Left cardiac atrium (tissue), 4 donors: ENCODE results near the gene PIGX. TPM values are rescaled to one million over a fixed set of nuclear protein-coding genes. Genes with fewer than 3 reads are reported as not detected.

Experiments
- ATAC-seq, 2 donors: fragments of 200-7000 bp; cut with Tn5 transposase; one replicate each; pipeline ENCODE4 v1.9.1; 2020; ENCODE audit warnings: mild to moderate bottlenecking in 2 of 2, moderate library complexity in 2 of 2
- DNase-seq: peaks from one replicate; pipeline ENCODE4 v3.0.0-alpha.2; 2020
- intact Hi-C, 2 donors: fragments of 100-400 bp; cut with DNase I; formaldehyde crosslinking; loops; one replicate each; pipeline versions ENCODE4 v1.14.1 to v1.15.1; 2022 to 2023
- long read RNA-seq: library from polyadenylated mRNA; unstranded; transcript quantifications from one replicate; pipeline ENCODE4 v2.0.0, GENCODE V29; 2021
- total RNA-seq, 2 donors: library from RNA; stranded (reverse); fragmentation: NEBNext Ultra II Directional; extraction: Animal tissue kit (Norgen Biotek cat#: 25700); gene quantifications; one replicate each; pipeline ENCODE4 v1.2.1, GENCODE V29; 2021
- donor health status: DM: no; HTN: yes; CAD: no.
- donor health status: DM: no; HTN: yes; CAD: no; lungs with severe emphysema.
- donor health status: DM: yes; HTN: yes; CAD: no.
- donor health status: Dilated cardiomyopathy.

Gene PIGX
- 10 to 100 TPM; 10.9 to 18.4 TPM for total RNA-seq
- long read RNA-seq, partial matches to known transcripts, result 0 of 8 reads
- long read RNA-seq, other reads (novel, unspliced or antisense), result 8 of 8 reads

DNA sequence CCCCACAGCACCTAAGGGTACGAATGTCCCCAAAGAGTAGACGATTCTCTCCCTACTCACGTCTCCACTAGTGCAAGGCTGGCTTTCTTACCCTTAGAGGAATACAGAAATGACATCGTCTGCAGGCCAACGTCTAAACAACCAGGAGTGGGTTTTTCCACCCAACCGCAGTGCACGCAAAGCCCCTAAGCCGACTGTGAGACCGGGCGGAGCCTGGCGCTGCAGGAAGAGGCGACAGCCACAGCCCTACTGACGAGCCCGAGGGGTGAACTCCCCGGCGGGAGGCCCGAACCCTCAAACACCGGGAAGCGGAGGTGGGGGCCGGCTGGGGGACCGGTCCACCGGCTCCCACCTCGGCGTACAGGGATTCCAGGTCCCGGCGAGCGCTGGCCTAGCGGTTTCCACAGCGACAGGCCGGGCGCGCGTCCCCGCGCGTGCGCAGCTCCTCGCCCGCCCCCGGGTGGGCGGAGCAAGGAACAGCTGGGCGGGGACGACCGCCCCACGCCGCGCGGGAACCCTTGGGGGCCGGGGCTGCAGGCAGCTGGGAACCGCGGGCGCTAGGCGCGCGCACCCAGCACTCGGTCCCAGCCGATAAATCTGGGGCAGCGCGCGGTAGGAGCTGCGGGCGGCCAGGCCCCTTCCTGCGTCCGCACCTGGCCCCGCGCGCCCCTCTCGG, at the start of gene PIGX, which contains the start of gene CEP19:
Gene PIGX, plus strand, starts transcription at position 540 of the 676 bp plus-strand sequence.
Gene CEP19, minus strand, starts transcription at position 413 of the 676 bp plus-strand sequence. CDS start 3,593 bp downstream, outside the sequence.
- ATAC-seq, result peak; percentile 98
- intact Hi-C loops, result no loop called here
- peak; percentile 85 for DNase-seq

GRCh38 chr3:196662711-196663571, 49.2 kb upstream of the PIGX start:
- intact Hi-C loops, result no loop called here
- no peak for DNase-seq
- no peak for ATAC-seq

DNA sequence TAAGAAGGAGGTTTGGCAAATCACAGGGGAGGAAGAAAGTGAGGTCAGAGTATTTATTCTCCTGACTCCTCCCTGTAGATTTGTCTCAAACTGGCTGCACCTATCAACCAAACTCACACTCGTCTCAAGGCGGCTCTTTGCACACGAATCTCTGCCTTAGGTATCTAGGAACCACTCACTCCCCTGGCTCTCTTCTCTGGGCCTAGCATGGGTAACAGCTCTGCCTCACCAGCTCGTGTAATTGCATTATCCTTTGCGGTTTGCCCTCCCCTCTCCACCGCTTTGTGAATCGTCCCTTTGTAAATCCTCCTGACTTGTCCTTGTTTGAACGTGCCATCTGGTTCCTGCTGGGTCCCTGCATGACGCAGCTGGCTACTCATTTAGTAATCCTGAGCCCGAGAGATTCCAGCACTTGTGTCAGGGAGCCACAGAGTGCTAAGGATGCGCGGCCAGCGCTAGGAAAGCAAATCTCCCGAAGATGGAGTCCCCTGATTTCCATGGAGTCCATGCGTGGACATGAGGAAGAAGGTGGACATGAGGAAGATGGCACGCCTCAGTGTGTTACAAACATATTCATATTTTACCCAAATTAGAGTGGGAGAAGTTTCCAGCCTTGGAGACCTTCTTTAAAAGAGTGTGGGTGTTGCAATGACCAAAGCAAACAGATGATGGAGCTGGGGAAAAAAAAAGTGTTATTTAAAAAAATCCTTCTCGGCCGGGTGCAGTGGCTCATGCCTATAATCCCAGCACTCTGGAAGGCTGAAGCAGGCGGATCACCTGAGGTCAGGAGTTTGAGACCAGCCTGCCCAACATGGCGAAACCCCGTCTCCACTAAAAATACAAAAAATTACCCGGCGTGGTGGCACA, 45.9 kb upstream of the PIGX start:
- no peak for DNase-seq
- intact Hi-C loops, result no loop called here
- no peak for ATAC-seq

GRCh38 chr3:196667056-196667825, 44.9 kb upstream of the PIGX start:
- intact Hi-C loops, result no loop called here
- DNase-seq (no peak), ATAC-seq (no peak)

- ATAC-seq (peak in 1 of 2 donors; percentile 86), DNase-seq (no peak)
- intact Hi-C loops, result no loop called here
Observed at GRCh38 chr3:196670339-196670738, 41.8 kb upstream of the PIGX start.

DNA sequence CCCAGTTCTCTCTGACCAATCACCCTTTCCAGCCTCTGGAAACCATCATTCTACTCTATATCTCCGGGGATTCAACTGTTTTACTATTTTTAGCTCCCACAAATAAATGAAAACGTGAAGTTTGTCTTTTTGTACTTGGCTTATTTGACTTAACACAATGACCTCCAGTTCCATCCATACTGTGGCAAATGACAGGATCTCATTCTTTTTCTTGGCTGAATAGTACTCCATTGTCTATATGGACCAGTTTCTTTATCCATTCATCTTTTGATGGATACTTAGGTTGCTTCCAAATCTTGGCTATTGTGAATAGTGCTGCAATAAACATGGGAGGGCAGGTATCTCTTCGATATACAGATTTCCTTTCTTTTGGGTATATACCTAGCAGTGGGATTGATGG, 38.5 kb upstream of the PIGX start:
- ATAC-seq (no peak), DNase-seq (no peak)
- intact Hi-C loops, result no loop called here

- intact Hi-C loops, result no loop called here
- DNase-seq, result no peak
- ATAC-seq, result no peak
Observed at GRCh38 chr3:196677353-196677752, 34.8 kb upstream of the PIGX start.

DNA sequence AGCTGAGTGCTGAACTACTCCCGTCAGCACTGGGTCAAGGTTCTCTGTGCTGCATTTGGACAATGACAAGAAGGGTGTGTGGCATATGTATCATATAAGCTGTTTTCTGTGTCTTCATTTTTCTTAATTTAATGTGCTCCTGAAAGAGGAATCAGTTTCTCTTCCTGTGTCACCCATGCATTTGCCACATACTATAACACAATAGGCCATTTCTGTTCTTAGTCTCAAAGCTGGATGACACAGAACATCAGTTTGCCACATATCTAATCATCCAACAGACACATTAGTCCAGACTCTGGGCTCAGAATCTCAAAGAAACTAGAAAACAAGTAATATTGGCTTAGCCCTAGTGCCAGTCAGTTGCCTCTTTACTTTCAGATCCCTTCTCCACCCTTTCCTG, 34.2 kb upstream of the PIGX start:
- intact Hi-C loops, result no loop called here
- ATAC-seq (no peak), DNase-seq (no peak)

- DNase-seq, result peak; percentile 50
- peak; percentile 75 to 79 for ATAC-seq
Observed at GRCh38 chr3:196684548-196685407, 27.4 kb upstream of the PIGX start.

DNA sequence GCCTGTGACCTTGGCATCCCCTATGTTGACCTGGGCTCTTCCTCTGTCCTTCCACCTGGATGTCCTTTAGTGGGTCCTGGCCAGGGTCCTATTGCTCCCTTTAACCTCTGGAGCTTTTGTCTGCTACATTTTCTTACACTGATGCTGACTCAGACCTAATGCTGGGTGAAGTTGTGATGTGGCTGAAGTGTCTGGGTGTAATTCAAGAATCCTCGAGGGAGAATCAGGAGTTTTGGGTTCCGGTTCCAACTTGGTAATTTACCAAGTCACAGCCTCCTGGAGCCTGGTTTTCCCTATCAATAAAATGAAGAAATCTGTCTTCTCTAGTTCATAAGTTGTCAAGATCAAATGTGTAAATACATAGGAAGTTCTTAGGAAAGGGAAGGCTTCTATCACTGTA, 25.7 kb upstream of the PIGX start:
- intact Hi-C loops, result loop anchor here in 1 of 2 donors (2.0 kb wide), 1 partner anchor 150 kb away; no protein-coding TSS in a partner anchor
- ATAC-seq, result no peak
- no peak for DNase-seq

More at GRCh38 chr3:196684548-196685407, 27.4 kb upstream of the PIGX start:
- intact Hi-C loops, result loop anchor here (1.0 to 5.0 kb wide), 2 partner anchors 72 to 75 kb away; no protein-coding TSS in a partner anchor

GRCh38 chr3:196688349-196688748, 23.8 kb upstream of the PIGX start:
- intact Hi-C loops, result no loop called here
- ATAC-seq (peak; percentile 64 to 89), DNase-seq (peak; percentile 73)

GRCh38 chr3:196689941-196690660, 22.1 kb upstream of the PIGX start:
- DNase-seq (no peak), ATAC-seq (no peak)
- intact Hi-C loops, result no loop called here

DNA sequence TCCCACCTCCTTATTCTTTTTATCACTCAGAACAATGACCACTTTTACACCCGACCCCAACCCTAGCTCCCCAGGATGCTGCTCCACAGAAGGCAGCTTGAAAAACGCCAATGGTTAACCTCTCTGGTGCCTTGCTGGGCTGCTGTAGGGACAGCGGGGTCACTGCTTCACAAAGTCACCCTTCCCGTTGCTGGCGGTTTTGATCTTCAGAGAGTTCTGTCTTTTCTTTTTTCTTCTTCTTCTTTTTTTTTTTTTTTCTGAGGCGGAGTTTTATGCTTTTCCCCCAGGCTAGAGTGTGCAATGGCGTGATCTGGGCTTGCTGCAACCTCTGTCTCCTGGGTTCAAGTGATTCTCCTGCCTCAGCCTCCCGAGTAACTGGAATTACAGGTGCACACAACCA, 20.8 kb upstream of the PIGX start:
- intact Hi-C loops, result no loop called here
- no peak for DNase-seq
- no peak for ATAC-seq

- no peak for ATAC-seq
- DNase-seq, result no peak
- intact Hi-C loops, result no loop called here
Observed at GRCh38 chr3:196694202-196694638, 18.0 kb upstream of the PIGX start.

DNA sequence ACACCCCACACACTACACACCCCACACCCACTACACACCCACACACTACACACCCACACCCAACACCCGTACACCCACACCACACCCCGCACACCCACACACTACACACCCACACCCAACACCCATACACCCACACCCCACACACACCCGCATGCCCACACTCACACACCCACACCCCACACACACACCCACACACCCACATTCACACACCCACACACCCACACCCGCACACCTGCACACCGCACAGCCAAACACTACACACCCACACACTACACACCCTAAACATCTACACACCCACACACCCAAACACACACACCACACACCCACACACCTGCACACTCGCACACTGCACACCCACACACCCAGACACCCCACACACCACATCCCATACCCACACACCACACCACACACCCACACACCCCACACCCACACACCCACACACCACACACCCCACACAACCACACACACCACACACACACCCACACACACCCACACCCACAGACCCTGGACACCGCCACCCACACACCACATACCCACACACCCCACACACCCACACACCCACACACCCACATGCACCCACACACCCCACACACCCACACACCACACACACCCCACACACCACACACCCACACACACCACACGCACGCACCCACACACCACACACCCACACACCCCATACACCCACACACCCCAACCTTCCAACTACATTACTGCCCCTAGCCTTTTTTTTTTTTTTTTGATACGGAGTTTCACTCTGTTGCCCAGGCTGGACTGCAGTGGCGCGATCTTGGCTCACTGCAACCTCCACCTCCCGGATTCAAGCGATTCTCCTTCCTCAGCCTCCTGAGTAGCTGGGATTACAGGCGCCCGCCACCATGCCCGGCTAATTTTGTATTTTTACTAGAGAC, 17.0 kb upstream of the PIGX start:
- intact Hi-C loops, result no loop called here
- peak in 1 of 2 donors; percentile 22 for ATAC-seq
- no peak for DNase-seq

DNA sequence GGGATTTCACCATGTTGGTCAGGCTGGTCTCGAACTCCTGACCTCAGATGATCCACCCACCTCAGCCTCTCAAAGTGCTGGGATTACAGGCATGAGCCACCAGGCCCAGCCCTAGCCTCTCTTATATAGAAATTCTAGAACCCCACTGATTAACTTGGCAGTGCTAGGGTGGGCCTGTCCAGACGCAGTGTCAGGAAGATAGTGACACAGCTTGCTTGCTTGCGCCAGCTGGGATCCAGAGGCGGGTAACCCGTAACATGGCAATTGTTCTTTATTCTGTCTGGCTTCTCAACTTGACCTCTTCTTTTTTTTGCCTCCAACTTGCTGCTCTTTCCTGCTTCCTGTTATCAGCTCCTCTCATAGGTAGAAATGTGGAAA, 16.3 kb upstream of the PIGX start:
- intact Hi-C loops, result no loop called here
- ATAC-seq, result no peak
- DNase-seq, result no peak
